Measurements from ENCODE around the gene NME3. TPM values are rescaled to one million over a fixed set of nuclear protein-coding genes. Genes with fewer than 3 reads are reported as not detected.

NME3 gene
- total and polyA plus RNA-seq, 10 of the 15 experiments (the other 5 are each of a cell fraction or from before 2014, with no cell fraction given), result 0.61 to 55.5 (median 26.5) TPM

GRCh38 chr16:1761751-1762150 is 9.6 kb downstream of the NME3 start:
- peaks cover 0 to 17% of the 10 kb centered on the region in 2 experiments; a peak in 3 of 4 replicates for H3K36me3 ChIP-seq (ENCODE audit: control insufficient read depth in 2 of 2, insufficient read depth in 2 of 2, low read length in 1 of 2)

More at GRCh38 chr16:1761751-1762150, 9.6 kb downstream of the NME3 start:
- BruUV-seq (replicated peaks), result no TSS peak
- Histone ChIP-seq H3K27ac (ENCODE audit: control insufficient read depth, insufficient read depth) (no peak overlapping the region), H2AFZ (ENCODE audit: control insufficient read depth, low read depth, low read length) (no peak overlapping the region), H3K9me3 (replicated peaks; ENCODE audit: control insufficient read depth, insufficient read depth, low read length) (no peaks in the 10 kb centered on the region), H3K4me2 (ENCODE audit: control insufficient read depth, insufficient read depth) (no peak overlapping the region), H4K20me1 (ENCODE audit: control insufficient read depth, insufficient read depth) (no peaks in the 10 kb centered on the region), H3K4me3 (no peak overlapping the region), H3K79me2 (ENCODE audit: control insufficient read depth, insufficient read depth, low read length) (no peaks in the 10 kb centered on the region), H3K9ac (ENCODE audit: control insufficient read depth, insufficient read depth, low read length) (no peak overlapping the region), H3K27me3 (replicated peaks in 1 of 2; ENCODE audit: control insufficient read depth in 2 of 2, insufficient read depth in 2 of 2, low read length in 1 of 2) (no peaks in the 10 kb centered on the region), H3K4me1 (ENCODE audit: control insufficient read depth, insufficient read depth, low read length) (no peaks in the 10 kb centered on the region)
- WGBS (ENCODE audit: insufficient coverage, insufficient replicate concordance, low lambda C conversion rate, missing lambda C conversion rate), result 98% methylated on average over 15 of the region's 15 CpGs
- ChIA-PET CTCF (no interaction called here), POLR2A (no interaction called here), RAD21 (ENCODE audit: unreplicated experiment) (no interaction called here), SMC1A (ENCODE audit: uncharacterized antibody, unreplicated experiment) (no interaction called here)
- ATAC-seq (no peak), FAIRE-seq (no peak), DNase-seq (ENCODE audit: low read depth, low spot score) (no peak)
- TF ChIP-seq, protein P1, sequence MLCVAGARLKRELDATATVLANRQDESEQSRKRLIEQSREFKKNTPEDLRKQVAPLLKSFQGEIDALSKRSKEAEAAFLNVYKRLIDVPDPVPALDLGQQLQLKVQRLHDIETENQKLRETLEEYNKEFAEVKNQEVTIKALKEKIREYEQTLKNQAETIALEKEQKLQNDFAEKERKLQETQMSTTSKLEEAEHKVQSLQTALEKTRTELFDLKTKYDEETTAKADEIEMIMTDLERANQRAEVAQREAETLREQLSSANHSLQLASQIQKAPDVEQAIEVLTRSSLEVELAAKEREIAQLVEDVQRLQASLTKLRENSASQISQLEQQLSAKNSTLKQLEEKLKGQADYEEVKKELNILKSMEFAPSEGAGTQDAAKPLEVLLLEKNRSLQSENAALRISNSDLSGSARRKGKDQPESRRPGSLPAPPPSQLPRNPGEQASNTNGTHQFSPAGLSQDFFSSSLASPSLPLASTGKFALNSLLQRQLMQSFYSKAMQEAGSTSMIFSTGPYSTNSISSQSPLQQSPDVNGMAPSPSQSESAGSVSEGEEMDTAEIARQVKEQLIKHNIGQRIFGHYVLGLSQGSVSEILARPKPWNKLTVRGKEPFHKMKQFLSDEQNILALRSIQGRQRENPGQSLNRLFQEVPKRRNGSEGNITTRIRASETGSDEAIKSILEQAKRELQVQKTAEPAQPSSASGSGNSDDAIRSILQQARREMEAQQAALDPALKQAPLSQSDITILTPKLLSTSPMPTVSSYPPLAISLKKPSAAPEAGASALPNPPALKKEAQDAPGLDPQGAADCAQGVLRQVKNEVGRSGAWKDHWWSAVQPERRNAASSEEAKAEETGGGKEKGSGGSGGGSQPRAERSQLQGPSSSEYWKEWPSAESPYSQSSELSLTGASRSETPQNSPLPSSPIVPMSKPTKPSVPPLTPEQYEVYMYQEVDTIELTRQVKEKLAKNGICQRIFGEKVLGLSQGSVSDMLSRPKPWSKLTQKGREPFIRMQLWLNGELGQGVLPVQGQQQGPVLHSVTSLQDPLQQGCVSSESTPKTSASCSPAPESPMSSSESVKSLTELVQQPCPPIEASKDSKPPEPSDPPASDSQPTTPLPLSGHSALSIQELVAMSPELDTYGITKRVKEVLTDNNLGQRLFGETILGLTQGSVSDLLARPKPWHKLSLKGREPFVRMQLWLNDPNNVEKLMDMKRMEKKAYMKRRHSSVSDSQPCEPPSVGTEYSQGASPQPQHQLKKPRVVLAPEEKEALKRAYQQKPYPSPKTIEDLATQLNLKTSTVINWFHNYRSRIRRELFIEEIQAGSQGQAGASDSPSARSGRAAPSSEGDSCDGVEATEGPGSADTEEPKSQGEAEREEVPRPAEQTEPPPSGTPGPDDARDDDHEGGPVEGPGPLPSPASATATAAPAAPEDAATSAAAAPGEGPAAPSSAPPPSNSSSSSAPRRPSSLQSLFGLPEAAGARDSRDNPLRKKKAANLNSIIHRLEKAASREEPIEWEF (IDR thresholded peaks at IDR 0.05; ENCODE audit: insufficient replicate concordance, low read depth, low read length), result no peak
- TF ChIP-seq TAF1 (IDR thresholded peaks at IDR 0.05; ENCODE audit: borderline replicate concordance, low read depth, low read length), result no peak
- no peak for TF ChIP-seq NR2F1 (conservative IDR thresholded peaks at IDR 0.05)
- TF ChIP-seq TCF7 (IDR thresholded peaks at IDR 0.05; ENCODE audit: borderline replicate concordance), result no peak
- no peak for TF ChIP-seq HDAC6 (IDR thresholded peaks at IDR 0.05; ENCODE audit: unreplicated experiment)
- no peak for TF ChIP-seq SUZ12 (IDR thresholded peaks at IDR 0.05; ENCODE audit: unreplicated experiment)
- TF ChIP-seq RFX5 (IDR thresholded peaks at IDR 0.05; ENCODE audit: low read depth, low read length), result no peak
- TF ChIP-seq SP1 (IDR thresholded peaks at IDR 0.05; ENCODE audit: low read depth, low read length), result no peak
- TF ChIP-seq FOXM1 (IDR thresholded peaks at IDR 0.05; ENCODE audit: low read depth, low read length), result no peak
- TF ChIP-seq, protein P2, sequence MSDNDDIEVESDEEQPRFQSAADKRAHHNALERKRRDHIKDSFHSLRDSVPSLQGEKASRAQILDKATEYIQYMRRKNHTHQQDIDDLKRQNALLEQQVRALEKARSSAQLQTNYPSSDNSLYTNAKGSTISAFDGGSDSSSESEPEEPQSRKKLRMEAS (IDR thresholded peaks at IDR 0.05; ENCODE audit: low read depth, low read length), result no peak
- TF ChIP-seq SMC3 (IDR thresholded peaks at IDR 0.05; ENCODE audit: borderline replicate concordance, low read length), result no peak
- TF ChIP-seq BRCA1 (IDR thresholded peaks at IDR 0.05; ENCODE audit: low read depth, low read length), result no peak
- no peak for TF ChIP-seq STAT1 (conservative IDR thresholded peaks at IDR 0.05)
- no peak for TF ChIP-seq KDM1A (IDR thresholded peaks at IDR 0.05; ENCODE audit: borderline replicate concordance)
- TF ChIP-seq NRF1 (conservative IDR thresholded peaks at IDR 0.05; ENCODE audit: low read depth, low read length), result no peak
- no peak for TF ChIP-seq CREM (IDR thresholded peaks at IDR 0.05; ENCODE audit: low read depth)
- no peak for TF ChIP-seq PBX3 (IDR thresholded peaks at IDR 0.05; ENCODE audit: insufficient replicate concordance, low read depth, low read length)
- no peak for TF ChIP-seq YBX1 (IDR thresholded peaks at IDR 0.05)
- intact Hi-C loops (cut with micrococcal nuclease; ENCODE audit: unreplicated experiment), result no loop called here
- in situ Hi-C loops (cut with MboI), result no loop called here

Measured in GM12878 (cell line).